ENCODE data around the gene SOX6. TPM values are rescaled to one million over a fixed set of nuclear protein-coding genes. Genes with fewer than 3 reads are reported as not detected.

Gene SOX6
- total RNA-seq (ENCODE audit: unreplicated experiment) = 1.4 TPM
- long read RNA-seq = 0 reads

GRCh38 chr11:16356057-16356760, at the start of gene SOX6:
Gene SOX6 (minus strand): TSS chr11:16356546. CDS start chr11:16341248, 15,298 bp downstream.
- H3K36me3 Mint-ChIP-seq (ENCODE audit: unreplicated experiment) = no peaks in the 10 kb centered on the region
- H3K4me1 Mint-ChIP-seq (ENCODE audit: low read depth, unreplicated experiment) = no peaks in the 10 kb centered on the region
- DNase-seq = no peak
- no peaks in the 10 kb centered on the region for H3K9me3 Mint-ChIP-seq (ENCODE audit: unreplicated experiment)
- no peak for TF ChIP-seq CTCF (IDR thresholded peaks at IDR 0.05; ENCODE audit: partially characterized antibody, unreplicated experiment)
- H3K27ac Mint-ChIP-seq (ENCODE audit: unreplicated experiment) = no peak within 1 kb of the TSS
- peaks cover 2% of the 10 kb centered on the region for H3K27me3 Mint-ChIP-seq (ENCODE audit: unreplicated experiment)
- H3K4me3 Mint-ChIP-seq (ENCODE audit: unreplicated experiment) = no peak within 1 kb of the TSS

GRCh38 chr11:16404781-16405285, 48.5 kb upstream of the SOX6 start:
- TF ChIP-seq CTCF (IDR thresholded peaks at IDR 0.05; ENCODE audit: partially characterized antibody, unreplicated experiment) = no peak
- Mint-ChIP-seq H3K27me3 (ENCODE audit: unreplicated experiment) (peaks cover 12% of the 10 kb centered on the region), H3K9me3 (ENCODE audit: unreplicated experiment) (no peaks in the 10 kb centered on the region), H3K4me1 (ENCODE audit: low read depth, unreplicated experiment) (peaks cover 4% of the 10 kb centered on the region), H3K4me3 (ENCODE audit: unreplicated experiment) (no peak overlapping the region), H3K36me3 (ENCODE audit: unreplicated experiment) (no peaks in the 10 kb centered on the region), H3K27ac (ENCODE audit: unreplicated experiment) (no peak overlapping the region)
- DNase-seq = no peak

GRCh38 chr11:16403851-16404250, 47.5 kb upstream of the SOX6 start:
- Mint-ChIP-seq H3K4me3 (ENCODE audit: unreplicated experiment) (no peak overlapping the region), H3K27me3 (ENCODE audit: unreplicated experiment) (peaks cover 12% of the 10 kb centered on the region), H3K36me3 (ENCODE audit: unreplicated experiment) (no peaks in the 10 kb centered on the region), H3K9me3 (ENCODE audit: unreplicated experiment) (no peaks in the 10 kb centered on the region), H3K4me1 (ENCODE audit: low read depth, unreplicated experiment) (peaks cover 4% of the 10 kb centered on the region), H3K27ac (ENCODE audit: unreplicated experiment) (no peak overlapping the region)
- TF ChIP-seq CTCF (IDR thresholded peaks at IDR 0.05; ENCODE audit: partially characterized antibody, unreplicated experiment) = no peak
- DNase-seq = no peak

- Mint-ChIP-seq H3K36me3 (ENCODE audit: unreplicated experiment) (no peaks in the 10 kb centered on the region), H3K4me3 (ENCODE audit: unreplicated experiment) (no peak overlapping the region), H3K9me3 (ENCODE audit: unreplicated experiment) (no peaks in the 10 kb centered on the region), H3K27me3 (ENCODE audit: unreplicated experiment) (peaks cover 12% of the 10 kb centered on the region), H3K4me1 (ENCODE audit: low read depth, unreplicated experiment) (peaks cover 4% of the 10 kb centered on the region), H3K27ac (ENCODE audit: unreplicated experiment) (no peak overlapping the region)
- DNase-seq = no peak
- no peak for TF ChIP-seq CTCF (IDR thresholded peaks at IDR 0.05; ENCODE audit: partially characterized antibody, unreplicated experiment)
These were observed 47.1 kb upstream of the SOX6 start for GRCh38 chr11:16403448-16403803.

GRCh38 chr11:16402654-16403447, 46.5 kb upstream of the SOX6 start:
- no peak for DNase-seq
- H3K4me1 Mint-ChIP-seq (ENCODE audit: low read depth, unreplicated experiment) = peaks cover 4% of the 10 kb centered on the region
- H3K27me3 Mint-ChIP-seq (ENCODE audit: unreplicated experiment) = peaks cover 12% of the 10 kb centered on the region
- no peak for TF ChIP-seq CTCF (IDR thresholded peaks at IDR 0.05; ENCODE audit: partially characterized antibody, unreplicated experiment)
- no peaks in the 10 kb centered on the region for H3K36me3 Mint-ChIP-seq (ENCODE audit: unreplicated experiment)
- H3K9me3 Mint-ChIP-seq (ENCODE audit: unreplicated experiment) = no peaks in the 10 kb centered on the region
- H3K4me3 Mint-ChIP-seq (ENCODE audit: unreplicated experiment) = no peak overlapping the region
- no peak overlapping the region for H3K27ac Mint-ChIP-seq (ENCODE audit: unreplicated experiment)
